ENCODE results near the gene SMIM23.

- no peak for TF ChIP-seq ESRRG (CRISPR knock-in tag; IDR thresholded peaks at IDR 0.05)
- TF ChIP-seq POU6F1 (CRISPR knock-in tag; IDR thresholded peaks at IDR 0.05; ENCODE audit: borderline replicate concordance, low read depth): no peak
- TF ChIP-seq ARNTL (CRISPR knock-in tag; IDR thresholded peaks at IDR 0.05; ENCODE audit: borderline replicate concordance, low read depth): no peak
- no peak for TF ChIP-seq PATZ1 (CRISPR knock-in tag; IDR thresholded peaks at IDR 0.05; ENCODE audit: borderline replicate concordance)
- TF ChIP-seq ISL1 (CRISPR knock-in tag; IDR thresholded peaks at IDR 0.05): no peak
- no peak for TF ChIP-seq ZNF8 (CRISPR knock-in tag; IDR thresholded peaks at IDR 0.05)
- TF ChIP-seq OSR1 (CRISPR knock-in tag; IDR thresholded peaks at IDR 0.05): no peak
Observed at GRCh38 chr5:171766875-171767274, 18.7 kb upstream of the SMIM23 start.

Data from SK-N-SH treated with all-trans-retinoic acid at 6 μM for 48 hours (cell line).